Measurements from ENCODE around the gene C20orf204.
"Not testable (repeated sequence)": the region's sequence is repeated elsewhere in the genome, so short reads cannot be mapped to it uniquely, and the experiment has no call there.

C20orf204 gene

GRCh38 chr20:64084685-64085152 lies 48.7 kb downstream of the C20orf204 start:
- DNase-seq = no peak

- no peak for DNase-seq
Observed at GRCh38 chr20:64086801-64087200, 50.8 kb downstream of the C20orf204 start.

- not testable (repeated sequence) for DNase-seq
Observed at GRCh38 chr20:64087226-64087825, 51.3 kb downstream of the C20orf204 start.

GRCh38 chr20:64088586-64088985 lies 52.6 kb downstream of the C20orf204 start:
- DNase-seq = not testable (repeated sequence)
